H9 (cell line): Measurements from ENCODE around the gene PRPH. TPM values are rescaled to one million over a fixed set of nuclear protein-coding genes. Genes with fewer than 3 reads are reported as not detected.
"Not testable (repeated sequence)": the region's sequence is repeated elsewhere in the genome, so short reads cannot be mapped to it uniquely, and the experiment has no call there.

Experiments used
- DNase-seq: peaks from one replicate; pipeline ENCODE4 v3.0.0-alpha.2; 2017
- H2AFZ ChIP-seq: one replicate; pipeline ENCODE4 v1.6.1; 2013; ENCODE audit warnings: mild to moderate bottlenecking, low read length, control low read depth, moderate library complexity
- H2AK5ac ChIP-seq: 2 replicates; pipeline ENCODE4 v1.6.1; 2013; ENCODE audit warnings: low read length, control low read depth, mixed read lengths; ENCODE audit not compliant: insufficient read length
- H2BK120ac ChIP-seq: one replicate; pipeline ENCODE4 v1.6.1; 2013; ENCODE audit warnings: low read depth, mild to moderate bottlenecking, low read length, control low read depth, inconsistent platforms; ENCODE audit not compliant: poor library complexity, severe bottlenecking
- H2BK12ac ChIP-seq: 2 replicates; pipeline ENCODE4 v1.6.1; 2013; ENCODE audit warnings: low read length, control low read depth, mixed read lengths, low read depth; ENCODE audit not compliant: insufficient read length
- H2BK15ac ChIP-seq: 2 replicates; pipeline ENCODE4 v1.6.1; 2013; ENCODE audit warnings: low read depth, low read length, control low read depth
- H2BK20ac ChIP-seq: one replicate; pipeline ENCODE4 v1.6.1; 2013; ENCODE audit warnings: low read depth, mild to moderate bottlenecking, low read length, control low read depth, inconsistent platforms; ENCODE audit not compliant: poor library complexity, severe bottlenecking
- H2BK5ac ChIP-seq: 2 replicates; pipeline ENCODE4 v1.6.1; 2013; ENCODE audit warnings: low read length, control low read depth, mixed read lengths; ENCODE audit not compliant: insufficient read length
- H3K14ac ChIP-seq: 2 replicates; pipeline ENCODE4 v1.6.1; 2013; ENCODE audit warnings: low read length, control low read depth; ENCODE audit not compliant: insufficient read depth
- H3K18ac ChIP-seq: 2 replicates; pipeline ENCODE4 v1.6.1; 2013; ENCODE audit warnings: low read depth, mild to moderate bottlenecking, mixed read lengths, low read length, control low read depth; ENCODE audit not compliant: insufficient read length
- H3K23ac ChIP-seq: 2 replicates; pipeline ENCODE4 v1.6.1; 2013; ENCODE audit warnings: low read length, control low read depth, mixed read lengths, low read depth; ENCODE audit not compliant: insufficient read length
- H3K23me2 ChIP-seq: 2 replicates; pipeline ENCODE4 v1.6.1; 2013; ENCODE audit warnings: low read depth, mild to moderate bottlenecking, mixed read lengths, low read length, control low read depth; ENCODE audit not compliant: insufficient read length, poor library complexity, severe bottlenecking
- H3K27ac ChIP-seq: 2 replicates; pipeline ENCODE4 v1.5.1; 2013; ENCODE audit warnings: low read length, control low read depth, mixed read lengths, low read depth; ENCODE audit not compliant: insufficient read length
- H3K27me3 ChIP-seq: 2 replicates; pipeline ENCODE4 v1.6.1; 2013; ENCODE audit warnings: low read length, control low read depth, inconsistent platforms; ENCODE audit not compliant: insufficient read depth
- H3K4ac ChIP-seq: 2 replicates; pipeline ENCODE4 v1.6.1; 2013; ENCODE audit warnings: low read depth, mild to moderate bottlenecking, control low read depth, inconsistent platforms, low read length, moderate library complexity
- H3K4me1 ChIP-seq: 2 replicates; pipeline ENCODE4 v1.6.1; 2013; ENCODE audit warnings: low read length, control low read depth, inconsistent platforms; ENCODE audit not compliant: insufficient read depth
- H3K4me2 ChIP-seq: 2 replicates; pipeline ENCODE4 v1.6.1; 2013; ENCODE audit warnings: low read length, control low read depth, mixed read lengths; ENCODE audit not compliant: insufficient read length, insufficient read depth
- H3K56ac ChIP-seq: 2 replicates; pipeline ENCODE4 v1.6.1; 2013; ENCODE audit warnings: low read depth, mild to moderate bottlenecking, mixed read lengths, low read length, control low read depth; ENCODE audit not compliant: insufficient read length
- H3K79me1 ChIP-seq: 2 replicates; pipeline ENCODE4 v1.6.1; 2013; ENCODE audit warnings: low read depth, mild to moderate bottlenecking, moderate library complexity, low read length, control low read depth, inconsistent platforms; ENCODE audit not compliant: insufficient read depth, poor library complexity, severe bottlenecking
- H3K79me2 ChIP-seq: 2 replicates; pipeline ENCODE4 v1.6.1; 2013; ENCODE audit warnings: low read length, control low read depth, inconsistent platforms; ENCODE audit not compliant: insufficient read depth
- H3K9ac ChIP-seq: 2 replicates; pipeline ENCODE4 v1.6.1; 2013; ENCODE audit warnings: low read length, control low read depth, mixed read lengths; ENCODE audit not compliant: insufficient read length; ENCODE audit errors: extremely low read depth
- H3K9me3 ChIP-seq: one replicate; pipeline ENCODE4 v1.6.1; 2013; ENCODE audit warnings: low read depth, low read length, inconsistent platforms; ENCODE audit not compliant: control insufficient read depth
- H3T11ph ChIP-seq: one replicate; pipeline ENCODE4 v1.6.1; 2013; ENCODE audit warnings: mild to moderate bottlenecking, low read length, control low read depth, inconsistent platforms
- H4K20me1 ChIP-seq: one replicate; pipeline ENCODE4 v1.6.1; 2013; ENCODE audit not compliant: control insufficient read depth, insufficient read length, insufficient read depth
- H4K5ac ChIP-seq: 2 replicates; pipeline ENCODE4 v1.6.1; 2013; ENCODE audit warnings: low read depth, mild to moderate bottlenecking, mixed read lengths, low read length, control low read depth; ENCODE audit not compliant: insufficient read length
- H4K8ac ChIP-seq: replicated peaks from 2 replicates; pipeline ENCODE4 v1.6.1; 2013; ENCODE audit warnings: low read length, control low read depth, mixed read lengths, low read depth; ENCODE audit not compliant: insufficient read length
- H4K91ac ChIP-seq: 2 replicates; pipeline ENCODE4 v1.6.1; 2013; ENCODE audit warnings: low read depth, mild to moderate bottlenecking, moderate library complexity, mixed read lengths, low read length, control low read depth; ENCODE audit not compliant: insufficient read length
- H3K27ac Mint-ChIP-seq, 3 experiments: 2 replicates in 2 of 3; 3 replicates in 1 of 3; pipeline ENCODE4 v1.8.0; 2020 to 2021; ENCODE audit warnings: mixed read lengths in 3 of 3, mild to moderate bottlenecking in 1 of 3, moderate library complexity in 1 of 3
- H3K27me3 Mint-ChIP-seq: 2 replicates; pipeline ENCODE4 v1.8.0; 2021; ENCODE audit warnings: low read depth, mild to moderate bottlenecking, moderate library complexity, mixed read lengths
- H3K36me3 Mint-ChIP-seq, 3 experiments: 2 replicates in 2 of 3; 3 replicates in 1 of 3; pipeline ENCODE4 v1.8.0; 2020 to 2021; ENCODE audit warnings: low read depth in 3 of 3, mixed read lengths in 3 of 3; ENCODE audit not compliant: insufficient read depth in 1 of 3
- H3K4me1 Mint-ChIP-seq, 2 experiments: 2 replicates each; pipeline ENCODE4 v1.8.0; 2020; ENCODE audit warnings: mixed read lengths in 2 of 2
- H3K4me3 Mint-ChIP-seq, 2 experiments: 2 replicates in 1 of 2; 3 replicates in 1 of 2; pipeline ENCODE4 v1.8.0; 2020 to 2021; ENCODE audit warnings: mild to moderate bottlenecking in 2 of 2, mixed read lengths in 2 of 2, moderate library complexity in 1 of 2
- H3K9me3 Mint-ChIP-seq, 2 experiments: 2 replicates in 1 of 2; 3 replicates in 1 of 2; pipeline ENCODE4 v1.8.0; 2020; ENCODE audit warnings: mild to moderate bottlenecking in 2 of 2, mixed read lengths in 2 of 2, moderate library complexity in 1 of 2
- WGBS: extraction: QIAGEN DNeasy Blood & Tissue Kit; methylation state at CpG from one replicate; pipeline ENCODE4 v1.1.7; 2013; ENCODE audit warnings: missing lambda C conversion rate, low lambda C conversion rate, mixed read lengths; ENCODE audit not compliant: insufficient read length; ENCODE audit errors: extremely low coverage; 5-methylcytosine and 5-hydroxymethylcytosine counted together
- total RNA-seq: library from RNA; stranded (reverse); gene quantifications from 2 replicates; pipeline ENCODE4 v1.2.1, GENCODE V29; 2021
- TF ChIP-seq, protein P1 (sequence below): fragments of 200-600 bp; sonication (generic); conservative IDR thresholded peaks from 3 replicates; pipeline ENCODE4 v1.8.0; 2021; ENCODE audit warnings: antibody characterized with exemption, mild to moderate bottlenecking

The PRPH gene
- total RNA-seq, 1 experiment from 2014 or later, result 1.1 TPM

GRCh38 chr12:49314811-49315210 is 19.9 kb downstream of the PRPH start:
- H3K9ac ChIP-seq, result no peak overlapping the region
- DNase-seq, result no peak
- no peaks in the 10 kb centered on the region for H3K9me3 ChIP-seq
- no peak overlapping the region for H3K14ac ChIP-seq
- no peak overlapping the region for H2AFZ ChIP-seq
- no peak overlapping the region for H3K4ac ChIP-seq
- no peak overlapping the region for H2AK5ac ChIP-seq
- H3K56ac ChIP-seq, result no peak overlapping the region
- H2BK120ac ChIP-seq, result no peak overlapping the region
- H3K4me1 Mint-ChIP-seq, result no peaks in the 10 kb centered on the region
- H4K5ac ChIP-seq, result peak overlapping the region; percentile 16
- no peaks in the 10 kb centered on the region; the same call in 1 of the 2 replicates for H3K79me2 ChIP-seq
- H3K79me1 ChIP-seq, result no peaks in the 10 kb centered on the region
- H3T11ph ChIP-seq, result no peak overlapping the region
- H3K4me1 ChIP-seq, result no peaks in the 10 kb centered on the region
- H3K4me2 ChIP-seq, result no peak overlapping the region
- no peak overlapping the region for H2BK20ac ChIP-seq
- H3K4me3 Mint-ChIP-seq, result no peak overlapping the region
- no peak overlapping the region for H2BK12ac ChIP-seq
- H3K9me3 Mint-ChIP-seq, result no peaks in the 10 kb centered on the region
- H3K18ac ChIP-seq, result no peak overlapping the region
- H4K20me1 ChIP-seq, result no peaks in the 10 kb centered on the region
- H3K27me3 Mint-ChIP-seq, result peaks cover 35% of the 10 kb centered on the region
- H3K23me2 ChIP-seq, result no peaks in the 10 kb centered on the region
- no peak overlapping the region; a peak in 1 of 7 replicates for H3K27ac Mint-ChIP-seq
- no peak overlapping the region for H4K8ac ChIP-seq
- H2BK5ac ChIP-seq, result no peak overlapping the region
- no peak overlapping the region for H3K27ac ChIP-seq
- no peaks in the 10 kb centered on the region for H3K36me3 Mint-ChIP-seq
- no peaks in the 10 kb centered on the region for H3K27me3 ChIP-seq
- WGBS, result no CpG with 5 or more reads among the region's 1 CpG
- TF ChIP-seq, protein P1, sequence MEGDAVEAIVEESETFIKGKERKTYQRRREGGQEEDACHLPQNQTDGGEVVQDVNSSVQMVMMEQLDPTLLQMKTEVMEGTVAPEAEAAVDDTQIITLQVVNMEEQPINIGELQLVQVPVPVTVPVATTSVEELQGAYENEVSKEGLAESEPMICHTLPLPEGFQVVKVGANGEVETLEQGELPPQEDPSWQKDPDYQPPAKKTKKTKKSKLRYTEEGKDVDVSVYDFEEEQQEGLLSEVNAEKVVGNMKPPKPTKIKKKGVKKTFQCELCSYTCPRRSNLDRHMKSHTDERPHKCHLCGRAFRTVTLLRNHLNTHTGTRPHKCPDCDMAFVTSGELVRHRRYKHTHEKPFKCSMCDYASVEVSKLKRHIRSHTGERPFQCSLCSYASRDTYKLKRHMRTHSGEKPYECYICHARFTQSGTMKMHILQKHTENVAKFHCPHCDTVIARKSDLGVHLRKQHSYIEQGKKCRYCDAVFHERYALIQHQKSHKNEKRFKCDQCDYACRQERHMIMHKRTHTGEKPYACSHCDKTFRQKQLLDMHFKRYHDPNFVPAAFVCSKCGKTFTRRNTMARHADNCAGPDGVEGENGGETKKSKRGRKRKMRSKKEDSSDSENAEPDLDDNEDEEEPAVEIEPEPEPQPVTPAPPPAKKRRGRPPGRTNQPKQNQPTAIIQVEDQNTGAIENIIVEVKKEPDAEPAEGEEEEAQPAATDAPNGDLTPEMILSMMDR, result no peak
- H2BK15ac ChIP-seq, result no peak overlapping the region
- no peak overlapping the region for H4K91ac ChIP-seq
- H3K23ac ChIP-seq, result no peak overlapping the region

- H3K4ac ChIP-seq, DNase-seq, H3K36me3 Mint-ChIP-seq, H3K4me3 Mint-ChIP-seq, H3K23me2 ChIP-seq, H4K5ac ChIP-seq, H3K9me3 Mint-ChIP-seq, H2AFZ ChIP-seq, H3K56ac ChIP-seq, H3K4me1 Mint-ChIP-seq, H3K4me2 ChIP-seq, H2BK120ac ChIP-seq, H3K27ac ChIP-seq, H3K27me3 ChIP-seq, H4K8ac ChIP-seq, H2BK20ac ChIP-seq, H3K79me1 ChIP-seq, H3K27ac Mint-ChIP-seq, H2BK15ac ChIP-seq, H3K14ac ChIP-seq, H2BK12ac ChIP-seq, H3T11ph ChIP-seq, H3K79me2 ChIP-seq, H2AK5ac ChIP-seq, H3K9me3 ChIP-seq, H4K20me1 ChIP-seq, H3K4me1 ChIP-seq, H3K23ac ChIP-seq, H3K18ac ChIP-seq, H3K9ac ChIP-seq, H4K91ac ChIP-seq, H2BK5ac ChIP-seq: not testable (repeated sequence)
- no CpG with 5 or more reads among the region's 10 CpGs for WGBS
- H3K27me3 Mint-ChIP-seq, result peaks cover 20% of the 10 kb centered on the region
Observed at GRCh38 chr12:49317118-49317517, 22.2 kb downstream of the PRPH start.
